BE2C (cell line): ENCODE data around the gene DOCK1.

Experiments used
- DNase-seq: peaks from one replicate; pipeline ENCODE4 v3.0.0-alpha.2; 2020
- H3K27me3 ChIP-seq: fragments of 250-450 bp; sonication (Bioruptor Pico); 2 replicates; pipeline ENCODE4 v1.5.1; 2020; ENCODE audit warnings: mild to moderate bottlenecking
- H3K36me3 ChIP-seq: fragments of 250-450 bp; sonication (Bioruptor Pico); 2 replicates; pipeline ENCODE4 v1.5.1; 2020; ENCODE audit warnings: mild to moderate bottlenecking
- H3K4me1 ChIP-seq: fragments of 250-450 bp; sonication (Bioruptor Pico); 2 replicates; pipeline ENCODE4 v1.5.1; 2020
- H3K4me3 ChIP-seq: 2 replicates; pipeline ENCODE4 v1.5.1; 2011; ENCODE audit warnings: low read depth, low read length
- H3K9me3 ChIP-seq: fragments of 250-450 bp; sonication (Bioruptor Pico); 2 replicates; pipeline ENCODE4 v1.5.1; 2020
- CTCF ChIP-seq: IDR thresholded peaks from 2 replicates; pipeline ENCODE4 v1.5.1; 2012; ENCODE audit warnings: mild to moderate bottlenecking, low read depth, low read length

The DOCK1 gene

DNA sequence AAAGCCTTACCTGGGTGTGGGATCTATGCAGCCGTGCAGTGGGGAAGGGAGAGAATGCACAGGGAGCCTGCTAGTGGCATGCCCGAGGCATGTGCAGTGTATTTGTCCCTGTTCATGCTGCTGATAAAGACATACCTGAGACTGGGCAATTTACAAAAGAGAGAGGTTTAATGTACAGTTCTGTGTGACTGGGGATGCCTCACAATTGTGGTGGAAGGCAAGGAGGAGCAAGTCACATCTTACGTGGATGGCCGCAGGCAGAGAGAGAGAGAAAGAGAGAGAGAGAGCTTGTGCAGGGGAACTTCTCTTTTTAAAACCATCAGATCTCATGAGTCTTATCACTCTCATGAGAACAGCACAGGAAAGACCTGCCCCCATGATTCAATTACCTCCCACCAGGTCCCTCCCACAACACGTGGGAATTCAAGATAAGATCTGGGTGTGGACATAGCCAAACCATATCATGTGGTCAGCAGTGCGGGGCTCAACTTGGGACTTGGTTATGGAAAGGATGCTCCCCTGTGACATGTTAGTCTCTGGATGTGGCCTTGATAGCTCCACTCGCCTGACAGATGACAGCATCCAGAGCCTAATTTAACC lies 128.9 kb downstream of the DOCK1 start:
- no peak for DNase-seq
- Histone ChIP-seq H3K9me3 (no peaks in the 10 kb centered on the region), H3K27me3 (no peaks in the 10 kb centered on the region), H3K4me3 (no peak overlapping the region), H3K4me1 (peaks cover 9% of the 10 kb centered on the region), H3K36me3 (no peaks in the 10 kb centered on the region)
- no peak for TF ChIP-seq CTCF

DNA sequence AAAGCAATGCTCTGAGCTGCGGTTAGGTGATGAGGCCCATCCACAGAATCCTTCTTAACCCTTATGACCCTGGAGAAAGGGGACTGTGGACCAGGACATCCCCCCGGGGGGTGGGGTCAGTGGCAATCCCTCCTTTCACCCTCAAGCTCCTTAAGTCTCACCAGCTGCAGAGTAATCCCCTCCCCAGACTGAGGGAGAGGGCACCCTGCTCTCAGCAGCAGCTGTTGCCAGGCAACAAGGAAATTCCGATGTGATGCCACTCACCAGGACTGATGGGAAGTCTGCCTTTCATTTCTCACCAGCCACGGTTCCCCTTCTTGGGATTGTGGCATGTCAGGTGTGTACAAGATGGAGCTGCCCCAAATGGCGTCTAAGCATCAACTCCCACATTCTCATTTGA lies 129.6 kb downstream of the DOCK1 start:
- Histone ChIP-seq H3K36me3 (no peaks in the 10 kb centered on the region), H3K4me1 (peaks cover 9% of the 10 kb centered on the region)
- no peak for DNase-seq

DNA sequence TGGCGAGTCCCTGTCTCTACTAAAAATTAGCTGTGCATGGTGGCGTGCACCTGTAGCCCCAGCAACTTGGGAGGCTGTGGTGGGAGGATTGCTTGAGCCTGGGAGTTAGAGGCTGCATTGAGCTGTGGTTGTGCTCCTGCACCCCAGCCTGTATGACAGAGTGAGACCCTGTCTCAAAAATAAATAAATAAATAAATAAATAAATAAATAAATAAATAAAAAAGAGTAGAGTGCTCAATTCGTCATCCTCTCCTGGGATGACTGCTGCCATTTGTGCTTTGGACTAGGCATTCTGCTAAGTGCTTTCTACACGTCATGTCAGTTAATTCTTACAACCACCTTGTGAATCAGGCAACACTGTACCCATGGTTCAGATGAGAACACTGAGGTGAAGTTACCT lies 130.6 kb downstream of the DOCK1 start:
- H3K27me3 ChIP-seq = no peaks in the 10 kb centered on the region
- DNase-seq = no peak
- TF ChIP-seq CTCF = no peak
- H3K4me1 ChIP-seq = peaks cover 9% of the 10 kb centered on the region
- no peaks in the 10 kb centered on the region for H3K36me3 ChIP-seq
- H3K9me3 ChIP-seq = no peaks in the 10 kb centered on the region
- H3K4me3 ChIP-seq = no peak overlapping the region

More for the DNA sequence above, 129.6 kb downstream of the DOCK1 start:
- TF ChIP-seq CTCF = no peak
- Histone ChIP-seq H3K4me3 (no peak overlapping the region), H3K9me3 (no peaks in the 10 kb centered on the region), H3K27me3 (no peaks in the 10 kb centered on the region)

DNA sequence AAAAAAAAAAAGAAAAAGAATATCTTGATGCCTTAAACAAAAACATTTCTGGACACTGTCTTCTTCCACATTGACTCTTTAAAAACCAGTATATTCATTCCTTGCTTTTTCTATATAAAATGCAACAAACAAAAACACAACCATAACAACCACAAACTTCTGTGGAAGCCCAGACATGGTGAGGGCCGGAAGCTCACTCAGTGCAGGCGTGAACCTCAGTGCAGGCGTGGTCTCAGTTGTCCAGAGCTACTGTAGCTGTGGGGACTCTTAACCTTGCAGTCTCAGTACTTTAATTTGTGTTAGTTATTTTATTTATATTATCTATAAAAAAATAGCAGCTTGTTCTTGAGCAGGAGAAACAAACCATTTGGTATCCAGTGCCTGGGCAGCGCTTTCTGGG lies 131.8 kb downstream of the DOCK1 start:
- Histone ChIP-seq H3K4me3 (no peak overlapping the region), H3K36me3 (no peaks in the 10 kb centered on the region), H3K27me3 (no peaks in the 10 kb centered on the region), H3K4me1 (peaks cover 9% of the 10 kb centered on the region), H3K9me3 (no peaks in the 10 kb centered on the region)
- no peak for TF ChIP-seq CTCF
- DNase-seq = no peak

- Histone ChIP-seq H3K36me3 (no peaks in the 10 kb centered on the region), H3K4me3 (no peak overlapping the region), H3K9me3 (no peaks in the 10 kb centered on the region), H3K4me1 (peaks cover under 1% of the 10 kb centered on the region; the same call in 1 of the 2 replicates), H3K27me3 (no peaks in the 10 kb centered on the region)
- TF ChIP-seq CTCF = no peak
- no peak for DNase-seq
Observed at GRCh38 chr10:127039435-127039834, 134.2 kb downstream of the DOCK1 start.

DNA sequence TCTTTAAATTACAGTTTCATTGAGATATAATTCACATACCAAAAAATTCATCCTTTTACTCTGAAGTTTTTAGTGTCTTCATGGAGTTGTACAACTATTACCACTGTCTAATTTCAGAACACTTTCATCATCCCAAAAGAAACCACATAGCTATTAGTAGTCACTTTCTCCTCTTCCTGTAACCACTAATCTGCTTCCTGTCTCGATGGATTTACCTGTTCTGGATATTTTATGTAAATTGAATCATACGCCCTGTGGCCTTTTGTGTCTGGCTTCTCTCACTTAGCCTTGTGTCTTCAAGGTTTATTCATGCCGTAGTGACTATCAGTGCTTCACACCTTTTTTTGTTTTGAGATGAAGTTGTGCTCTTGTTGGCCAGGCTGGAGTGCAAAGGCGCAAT lies 135.5 kb downstream of the DOCK1 start:
- no peak for TF ChIP-seq CTCF
- H3K9me3 ChIP-seq = no peaks in the 10 kb centered on the region
- H3K27me3 ChIP-seq = no peaks in the 10 kb centered on the region
- no peaks in the 10 kb centered on the region for H3K36me3 ChIP-seq
- H3K4me3 ChIP-seq = no peak overlapping the region
- H3K4me1 ChIP-seq = no peaks in the 10 kb centered on the region
- DNase-seq = no peak
